ENCODE results near the gene ZNF609.

GRCh38 chr15:64503197-64503596 lies 42.8 kb downstream of the ZNF609 start:
- TF ChIP-seq CTCF (IDR thresholded peaks at IDR 0.05; ENCODE audit: low read depth, low read length) (no peak), EZH2phosphoT487 (IDR thresholded peaks at IDR 0.05; ENCODE audit: low read depth) (no peak)
